HEK293 (cell line): ENCODE results near the gene PPP2R2D.

Experiments
- CTCF ChIA-PET: fragments of 350-600 bp; formaldehyde crosslinking; extraction: SDS; loops from one replicate; lab custom pipeline; 2021; ENCODE audit warnings: antibody characterized with exemption; lab: Yijun Ruan, JAX
- POLR2A ChIA-PET: fragments of 300-600 bp; formaldehyde crosslinking; extraction: SDS; loops from one replicate; lab custom pipeline; 2020; ENCODE audit warnings: antibody characterized with exemption, inconsistent platforms; lab: Yijun Ruan, JAX
- H3K27ac ChIP-seq: fragments of 200-500 bp; sonication (Bioruptor generic); 2 replicates; pipeline ENCODE4 v1.5.1; 2014; ENCODE audit warnings: low read depth, low read length, control low read depth, inconsistent platforms; ENCODE audit errors: extremely low read depth
- H3K36me3 ChIP-seq, 2 experiments: fragments of 200-500 bp in 1 of 2; sonication (Bioruptor generic) in 1 of 2; 1 replicate in 1 of 2; 2 replicates in 1 of 2; pipeline ENCODE4 v1.5.1; 2014 to 2017; ENCODE audit warnings: inconsistent platforms in 2 of 2, low read length in 2 of 2; ENCODE audit not compliant: control insufficient read depth in 2 of 2, insufficient read depth in 1 of 2
- H3K4me1 ChIP-seq: fragments of 200-500 bp; sonication (Bioruptor generic); 2 replicates; pipeline ENCODE4 v1.5.1; 2014; ENCODE audit warnings: mild to moderate bottlenecking, low read length, inconsistent platforms; ENCODE audit not compliant: control insufficient read depth, insufficient read depth
- H3K4me3 ChIP-seq: 2 replicates; pipeline ENCODE4 v1.5.1; 2011; ENCODE audit warnings: low read depth, mild to moderate bottlenecking, control low read depth, low read length, moderate library complexity
- H3K9me3 ChIP-seq: fragments of 200-500 bp; sonication (Bioruptor generic); 2 replicates; pipeline ENCODE4 v1.5.1; 2014; ENCODE audit warnings: low read depth, low read length, inconsistent platforms; ENCODE audit not compliant: control insufficient read depth, insufficient read depth
- BCL6B ChIP-seq: fragments of 450-650 bp; formaldehyde crosslinking; IDR thresholded peaks from 2 replicates; pipeline ENCODE4 v1.5.1; 2017; ENCODE audit warnings: missing biosample characterization, missing genetic modification characterization
- GLI4 ChIP-seq: fragments of 450-650 bp; formaldehyde crosslinking; IDR thresholded peaks from 2 replicates; pipeline ENCODE4 v1.5.1; 2016; ENCODE audit warnings: missing biosample characterization, missing genetic modification characterization
- MZF1 ChIP-seq: fragments of 450-650 bp; formaldehyde crosslinking; IDR thresholded peaks from 2 replicates; pipeline ENCODE4 v1.5.1; 2017; ENCODE audit warnings: missing biosample characterization, missing genetic modification characterization, borderline replicate concordance
- REPIN1 ChIP-seq: fragments of 450-650 bp; formaldehyde crosslinking; IDR thresholded peaks from 2 replicates; pipeline ENCODE4 v1.5.1; 2017; ENCODE audit warnings: missing biosample characterization, missing genetic modification characterization, low read depth
- SCRT1 ChIP-seq: fragments of 450-650 bp; formaldehyde crosslinking; IDR thresholded peaks from 2 replicates; pipeline ENCODE4 v1.5.1; 2016; ENCODE audit warnings: missing biosample characterization, missing genetic modification characterization, borderline replicate concordance
- SCRT2 ChIP-seq: fragments of 450-650 bp; formaldehyde crosslinking; IDR thresholded peaks from 2 replicates; pipeline ENCODE4 v1.5.1; 2016; ENCODE audit warnings: missing biosample characterization, missing genetic modification characterization
- TRIM28 ChIP-seq: IDR thresholded peaks from 2 replicates; pipeline ENCODE4 v1.6.1; 2011; ENCODE audit warnings: low read length, control low read depth, borderline replicate concordance
- ZFP41 ChIP-seq: fragments of 450-650 bp; formaldehyde crosslinking; IDR thresholded peaks from 2 replicates; pipeline ENCODE4 v1.5.1; 2016; ENCODE audit warnings: missing biosample characterization, missing genetic modification characterization, borderline replicate concordance
- ZNF155 ChIP-seq: fragments of 450-650 bp; formaldehyde crosslinking; IDR thresholded peaks from 2 replicates; pipeline ENCODE4 v1.5.1; 2016; ENCODE audit warnings: missing biosample characterization, missing genetic modification characterization
- ZNF174 ChIP-seq: fragments of 450-650 bp; formaldehyde crosslinking; IDR thresholded peaks from 2 replicates; pipeline ENCODE4 v1.5.0; 2017; ENCODE audit warnings: missing biosample characterization, mild to moderate bottlenecking, missing genetic modification characterization
- ZNF211 ChIP-seq: fragments of 450-650 bp; formaldehyde crosslinking; IDR thresholded peaks from 2 replicates; pipeline ENCODE4 v1.5.1; 2016; ENCODE audit warnings: low read depth, missing biosample characterization, missing genetic modification characterization
- ZNF335 ChIP-seq: fragments of 450-650 bp; formaldehyde crosslinking; conservative IDR thresholded peaks from 2 replicates; pipeline ENCODE4 v1.5.1; 2016; ENCODE audit warnings: missing biosample characterization, missing genetic modification characterization
- ZNF366 ChIP-seq: fragments of 450-650 bp; formaldehyde crosslinking; conservative IDR thresholded peaks from 2 replicates; pipeline ENCODE4 v1.5.1; 2016; ENCODE audit warnings: missing biosample characterization, missing genetic modification characterization
- ZNF449 ChIP-seq: fragments of 450-650 bp; formaldehyde crosslinking; IDR thresholded peaks from 2 replicates; pipeline ENCODE4 v1.5.1; 2017; ENCODE audit warnings: missing biosample characterization, mild to moderate bottlenecking, missing genetic modification characterization, moderate library complexity
- ZNF513 ChIP-seq: fragments of 450-650 bp; IDR thresholded peaks from 2 replicates; pipeline ENCODE4 v1.5.1; 2018; ENCODE audit warnings: missing biosample characterization, missing genetic modification characterization
- ZNF596 ChIP-seq: fragments of 450-650 bp; IDR thresholded peaks from 2 replicates; pipeline ENCODE4 v1.5.0; 2018; ENCODE audit warnings: missing biosample characterization, mild to moderate bottlenecking, missing genetic modification characterization, moderate library complexity
- ZNF768 ChIP-seq: fragments of 450-650 bp; formaldehyde crosslinking; IDR thresholded peaks from 2 replicates; pipeline ENCODE4 v1.5.1; 2018; ENCODE audit warnings: missing biosample characterization, mild to moderate bottlenecking, missing genetic modification characterization
- ZNF791 ChIP-seq: fragments of 450-650 bp; formaldehyde crosslinking; IDR thresholded peaks from 2 replicates; pipeline ENCODE4 v1.5.1; 2016; ENCODE audit warnings: missing biosample characterization, missing genetic modification characterization
- ZNF837 ChIP-seq: fragments of 450-650 bp; formaldehyde crosslinking; IDR thresholded peaks from 2 replicates; pipeline ENCODE4 v1.5.1; 2016; ENCODE audit warnings: missing biosample characterization, missing genetic modification characterization
- ZNF843 ChIP-seq: fragments of 450-650 bp; formaldehyde crosslinking; IDR thresholded peaks from 2 replicates; pipeline ENCODE4 v1.5.1; 2016; ENCODE audit warnings: missing biosample characterization, missing genetic modification characterization

PPP2R2D gene

GRCh38 chr10:131994435-131994834 is 93.6 kb downstream of the PPP2R2D start:
- no peaks in the 10 kb centered on the region for H3K9me3 ChIP-seq
- H3K36me3 ChIP-seq: no peaks in the 10 kb centered on the region
- ChIA-PET CTCF (interaction anchor here (0.7 to 0.8 kb wide), 2 partner anchors 28 to 473 kb away, joined by 3 to 4 read pairs; no protein-coding TSS in a partner anchor), POLR2A (no interaction called here)
- H3K4me3 ChIP-seq: no peak overlapping the region
- TF ChIP-seq ZFP41 (tag by site-specific recombination): no peak
- no peak for TF ChIP-seq ZNF596 (tag by site-specific recombination)
- TF ChIP-seq ZNF335 (tag by site-specific recombination): no peak
- TF ChIP-seq REPIN1: no peak
- TF ChIP-seq ZNF366: no peak
- no peak for TF ChIP-seq ZNF449 (tag by site-specific recombination)
- no peak for TF ChIP-seq MZF1 (tag by site-specific recombination)
- no peak for TF ChIP-seq ZNF843 (tag by site-specific recombination)
- no peak for TF ChIP-seq ZNF513 (tag by site-specific recombination)
- TF ChIP-seq GLI4 (tag by site-specific recombination): no peak
- no peak for TF ChIP-seq ZNF155 (tag by site-specific recombination)
- no peak for TF ChIP-seq ZNF837
- TF ChIP-seq ZNF791 (tag by site-specific recombination): no peak
- TF ChIP-seq ZNF211: no peak
- no peak for TF ChIP-seq ZNF174 (tag by site-specific recombination)
- no peak overlapping the region for H3K27ac ChIP-seq
- no peaks in the 10 kb centered on the region for H3K4me1 ChIP-seq

GRCh38 chr10:131996466-131997365 is 95.9 kb downstream of the PPP2R2D start:
- no peaks in the 10 kb centered on the region for H3K4me1 ChIP-seq
- no peak overlapping the region for H3K4me3 ChIP-seq
- ChIA-PET POLR2A (interaction anchor here (1.4 kb wide), 1 partner anchor 13 kb away, joined by 3 read pairs; no protein-coding TSS in a partner anchor), CTCF (interaction anchor here (0.9 to 2.2 kb wide), 2 partner anchors 26 to 111 kb away, joined by 3 to 9 read pairs; no protein-coding TSS in a partner anchor)
- no peak overlapping the region for H3K27ac ChIP-seq
- H3K9me3 ChIP-seq: no peaks in the 10 kb centered on the region
- TF ChIP-seq SCRT2 (peak; percentile 56; the same call in 1 of the 2 replicates), SCRT1 (tag by site-specific recombination) (peak; percentile 26; the same call in 1 of the 2 replicates), TRIM28 (no peak), BCL6B (tag by site-specific recombination) (no peak), ZNF768 (tag by site-specific recombination) (no peak)
- no peaks in the 10 kb centered on the region for H3K36me3 ChIP-seq
